Activated T-helper 1 cell treated with anti-CD3 and anti-CD28 coated beads, Interleukin-2, amount 50 U/mL, for 16 hours (primary cell): ENCODE data around the gene BACH2.
"Not testable (repeated sequence)": the region's sequence is repeated elsewhere in the genome, so short reads cannot be mapped to it uniquely, and the experiment has no call there.

Source experiments
- DNase-seq, 2 donors: peaks; one replicate each; pipeline ENCODE4 v3.0.0-alpha.2; 2020; ENCODE audit warnings: low read depth in 1 of 2, low spot score in 1 of 2

Gene BACH2

GRCh38 chr6:90074161-90074850, 222.3 kb downstream of the BACH2 start:
- DNase-seq: no peak

- no peak for DNase-seq
Measured at GRCh38 chr6:90072935-90073464, 223.6 kb downstream of the BACH2 start.

GRCh38 chr6:90072501-90072900, 224.1 kb downstream of the BACH2 start:
- DNase-seq: no peak

- no peak for DNase-seq
Measured at GRCh38 chr6:90068703-90069523, 227.7 kb downstream of the BACH2 start.

GRCh38 chr6:90068264-90068663, 228.4 kb downstream of the BACH2 start:
- no peak for DNase-seq

- no peak for DNase-seq
Measured at GRCh38 chr6:90066697-90067096, 229.9 kb downstream of the BACH2 start.

GRCh38 chr6:90065173-90065572, 231.5 kb downstream of the BACH2 start:
- no peak for DNase-seq

GRCh38 chr6:90062667-90063066, 234.0 kb downstream of the BACH2 start:
- DNase-seq: no peak

- no peak for DNase-seq
Measured at GRCh38 chr6:90062051-90062450, 234.6 kb downstream of the BACH2 start.

GRCh38 chr6:90059178-90059577, 237.5 kb downstream of the BACH2 start:
- DNase-seq: not testable (repeated sequence)

GRCh38 chr6:90055924-90056323, 240.7 kb downstream of the BACH2 start:
- not testable (repeated sequence) for DNase-seq

GRCh38 chr6:90054193-90054592, 242.4 kb downstream of the BACH2 start:
- DNase-seq: not testable (repeated sequence)

GRCh38 chr6:90053614-90054013, 243.0 kb downstream of the BACH2 start:
- DNase-seq: no peak

GRCh38 chr6:90049295-90049694, 247.3 kb downstream of the BACH2 start:
- no peak for DNase-seq

GRCh38 chr6:90048206-90048967, 248.3 kb downstream of the BACH2 start:
- no peak for DNase-seq

- DNase-seq: no peak
Measured at GRCh38 chr6:90045535-90045934, 251.1 kb downstream of the BACH2 start.

GRCh38 chr6:90044833-90045381, 251.7 kb downstream of the BACH2 start:
- no peak for DNase-seq

GRCh38 chr6:90044182-90044832, 252.3 kb downstream of the BACH2 start:
- DNase-seq: no peak

GRCh38 chr6:90040931-90041330, 255.7 kb downstream of the BACH2 start:
- DNase-seq: no peak

GRCh38 chr6:90039911-90040310, 256.7 kb downstream of the BACH2 start:
- no peak for DNase-seq
